GM19351 (cell line): ENCODE results near the gene ELF3.
"Not testable (repeated sequence)": the region's sequence is repeated elsewhere in the genome, so short reads cannot be mapped to it uniquely, and the experiment has no call there.

Source experiments
- ATAC-seq: cut with Tn5 transposase; IDR thresholded peaks from one replicate; pipeline ENCODE4 v1.9.1; 2021; ENCODE audit warnings: mild to moderate bottlenecking, moderate library complexity; ENCODE audit not compliant: unreplicated experiment

Gene ELF3

GRCh38 chr1:202007805-202008489, 2.4 kb upstream of the ELF3 start:
- ATAC-seq = no peak

- peak; percentile 50 for ATAC-seq
These were observed 834 bp upstream of the ELF3 start for GRCh38 chr1:202009326-202010179.

DNA sequence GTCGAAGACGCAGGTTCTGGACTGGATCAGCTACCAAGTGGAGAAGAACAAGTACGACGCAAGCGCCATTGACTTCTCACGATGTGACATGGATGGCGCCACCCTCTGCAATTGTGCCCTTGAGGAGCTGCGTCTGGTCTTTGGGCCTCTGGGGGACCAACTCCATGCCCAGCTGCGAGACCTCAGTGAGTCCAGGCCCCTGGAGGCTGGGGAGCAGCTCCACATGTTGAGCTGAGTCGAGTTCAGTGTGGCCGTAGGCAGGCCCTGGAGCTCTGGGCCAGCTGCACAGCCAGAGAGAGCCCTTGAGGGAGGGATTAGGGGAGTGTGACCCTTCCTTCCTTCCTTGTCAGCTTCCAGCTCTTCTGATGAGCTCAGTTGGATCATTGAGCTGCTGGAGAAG, 1.6 kb downstream of the ELF3 start:
- ATAC-seq = no peak

- ATAC-seq = no peak
These were observed 2.4 kb downstream of the ELF3 start for GRCh38 chr1:202012544-202013478.

DNA sequence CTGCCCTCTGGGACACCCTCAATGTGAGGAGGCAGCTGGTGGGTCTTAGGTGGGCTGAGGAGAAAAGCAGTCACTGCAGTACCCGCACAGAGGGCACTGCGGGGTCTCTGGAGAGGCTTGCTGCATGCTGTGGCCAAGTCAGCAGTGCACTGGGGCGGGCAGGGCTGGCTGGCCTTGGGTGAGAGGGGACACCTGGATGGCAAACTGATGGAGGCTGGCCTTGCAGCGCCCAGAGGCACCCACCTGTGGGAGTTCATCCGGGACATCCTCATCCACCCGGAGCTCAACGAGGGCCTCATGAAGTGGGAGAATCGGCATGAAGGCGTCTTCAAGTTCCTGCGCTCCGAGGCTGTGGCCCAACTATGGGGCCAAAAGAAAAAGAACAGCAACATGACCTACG, 3.2 kb downstream of the ELF3 start:
- no peak for ATAC-seq

DNA sequence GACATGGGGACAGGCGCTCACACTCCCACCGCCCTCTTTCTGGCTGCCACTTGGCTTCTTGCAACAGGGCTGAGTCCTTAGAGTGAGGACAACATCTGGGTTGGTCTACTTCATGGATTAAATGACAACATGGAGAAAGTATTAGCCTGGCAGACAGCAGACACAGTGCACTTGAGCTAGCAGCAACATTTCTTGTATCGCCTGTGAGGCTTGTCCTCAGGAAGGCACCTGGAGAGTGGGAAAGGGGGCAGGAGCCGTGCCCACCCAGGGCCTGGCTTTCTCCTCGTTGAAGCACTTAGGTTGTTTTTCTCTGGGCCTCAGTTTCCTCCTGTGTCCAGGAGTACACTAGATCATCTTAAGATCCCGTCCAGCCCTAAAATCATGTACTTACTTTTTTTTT, 3.7 kb downstream of the ELF3 start:
- ATAC-seq = no peak

DNA sequence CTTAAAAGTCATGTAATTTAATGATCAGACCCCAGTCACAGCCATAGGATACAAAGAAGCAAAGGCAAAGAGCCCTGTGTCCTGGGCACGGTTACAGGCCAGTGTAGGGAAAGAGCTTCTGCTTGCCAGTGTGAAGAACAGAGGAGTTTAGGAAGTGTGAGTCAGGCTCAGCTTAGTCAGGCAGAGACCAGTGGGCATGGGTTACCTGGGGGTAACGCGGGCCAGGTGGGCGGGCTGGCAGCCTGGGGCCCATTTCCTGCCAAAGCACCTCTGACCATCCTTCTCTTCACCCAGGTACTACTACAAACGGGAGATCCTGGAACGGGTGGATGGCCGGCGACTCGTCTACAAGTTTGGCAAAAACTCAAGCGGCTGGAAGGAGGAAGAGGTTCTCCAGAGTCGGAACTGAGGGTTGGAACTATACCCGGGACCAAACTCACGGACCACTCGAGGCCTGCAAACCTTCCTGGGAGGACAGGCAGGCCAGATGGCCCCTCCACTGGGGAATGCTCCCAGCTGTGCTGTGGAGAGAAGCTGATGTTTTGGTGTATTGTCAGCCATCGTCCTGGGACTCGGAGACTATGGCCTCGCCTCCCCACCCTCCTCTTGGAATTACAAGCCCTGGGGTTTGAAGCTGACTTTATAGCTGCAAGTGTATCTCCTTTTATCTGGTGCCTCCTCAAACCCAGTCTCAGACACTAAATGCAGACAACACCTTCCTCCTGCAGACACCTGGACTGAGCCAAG, 4.7 kb downstream of the ELF3 start:
- no peak for ATAC-seq

DNA sequence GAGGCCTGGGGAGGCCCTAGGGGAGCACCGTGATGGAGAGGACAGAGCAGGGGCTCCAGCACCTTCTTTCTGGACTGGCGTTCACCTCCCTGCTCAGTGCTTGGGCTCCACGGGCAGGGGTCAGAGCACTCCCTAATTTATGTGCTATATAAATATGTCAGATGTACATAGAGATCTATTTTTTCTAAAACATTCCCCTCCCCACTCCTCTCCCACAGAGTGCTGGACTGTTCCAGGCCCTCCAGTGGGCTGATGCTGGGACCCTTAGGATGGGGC, 5.2 kb downstream of the ELF3 start:
- ATAC-seq = no peak

GRCh38 chr1:202016022-202016810, 5.8 kb downstream of the ELF3 start:
- ATAC-seq = no peak

GRCh38 chr1:202016811-202017748, 6.7 kb downstream of the ELF3 start:
- no peak for ATAC-seq

DNA sequence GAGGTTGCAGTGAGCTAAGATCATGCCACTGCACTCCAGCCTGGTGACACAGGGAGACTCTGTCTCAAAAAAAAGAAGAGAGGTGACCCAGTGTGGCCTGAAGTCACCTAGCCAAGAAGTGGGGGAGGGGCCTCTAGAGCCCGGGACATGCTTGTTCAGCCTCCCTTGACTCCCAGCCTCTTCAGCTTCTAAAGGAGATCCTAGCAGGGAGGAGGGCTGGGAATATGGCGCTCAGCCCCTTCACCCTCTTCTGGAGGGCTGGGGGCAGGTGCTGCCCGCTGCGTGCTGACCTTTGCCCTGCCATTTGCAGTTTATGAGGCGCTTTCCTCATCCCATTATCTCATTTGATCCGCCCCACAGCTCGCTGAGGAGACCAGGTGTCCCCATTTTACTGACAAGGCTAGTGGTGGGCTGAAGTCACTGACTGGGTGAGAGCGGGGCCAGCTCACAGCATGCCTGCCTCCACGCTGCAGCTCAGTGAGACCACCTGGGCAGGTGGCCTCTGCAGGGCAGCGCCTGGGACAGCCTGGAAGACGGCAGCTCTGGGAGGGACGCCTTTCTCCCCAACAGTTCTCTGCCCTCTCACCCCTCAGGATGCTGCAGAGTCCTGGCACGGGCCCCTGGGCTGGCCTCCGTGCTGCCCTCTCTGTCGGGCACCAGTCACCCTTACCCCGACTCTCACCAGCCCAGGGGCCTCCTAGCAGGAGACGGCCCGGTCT, 7.5 kb downstream of the ELF3 start:
- ATAC-seq = no peak

DNA sequence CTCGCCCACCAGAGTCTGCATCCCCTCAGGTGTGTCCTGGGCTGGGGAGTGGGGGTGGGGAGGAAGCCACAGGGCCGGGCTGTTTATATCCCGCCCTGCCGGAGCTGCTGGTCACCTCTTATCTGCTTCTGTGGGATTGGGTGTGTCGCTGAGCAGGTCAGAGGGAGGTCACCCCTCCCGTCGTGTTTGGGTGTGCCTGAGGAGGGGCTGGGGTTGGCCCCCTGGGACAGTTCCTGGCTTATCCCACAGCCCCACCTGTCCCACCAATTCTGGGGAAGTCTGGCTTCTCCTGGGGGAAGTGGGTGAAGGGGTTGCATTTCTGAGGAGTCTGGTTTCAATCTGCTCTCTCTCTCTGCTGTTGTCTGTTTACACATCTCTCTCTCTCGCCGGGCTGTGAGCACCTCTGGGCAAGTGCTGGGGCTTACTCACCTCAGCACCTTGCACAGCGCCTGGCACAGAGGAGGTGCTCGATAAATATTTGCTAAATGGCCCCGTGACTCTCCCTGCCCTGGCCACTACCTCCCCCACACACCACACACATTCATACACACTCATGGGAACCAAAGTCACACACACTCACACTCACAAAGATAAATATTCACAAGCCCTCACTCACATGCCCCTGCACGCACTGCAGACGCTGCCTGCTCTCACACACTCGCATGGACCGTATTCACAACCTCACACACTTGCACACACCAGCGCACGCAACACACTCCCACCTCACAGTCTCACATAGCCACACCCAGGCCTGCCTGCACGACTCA, 8.3 kb downstream of the ELF3 start:
- ATAC-seq = no peak

GRCh38 chr1:202019235-202019558, 8.8 kb downstream of the ELF3 start:
- ATAC-seq = not testable (repeated sequence)

- no peak for ATAC-seq
These were observed 12.6 kb downstream of the ELF3 start for GRCh38 chr1:202023001-202023433.

DNA sequence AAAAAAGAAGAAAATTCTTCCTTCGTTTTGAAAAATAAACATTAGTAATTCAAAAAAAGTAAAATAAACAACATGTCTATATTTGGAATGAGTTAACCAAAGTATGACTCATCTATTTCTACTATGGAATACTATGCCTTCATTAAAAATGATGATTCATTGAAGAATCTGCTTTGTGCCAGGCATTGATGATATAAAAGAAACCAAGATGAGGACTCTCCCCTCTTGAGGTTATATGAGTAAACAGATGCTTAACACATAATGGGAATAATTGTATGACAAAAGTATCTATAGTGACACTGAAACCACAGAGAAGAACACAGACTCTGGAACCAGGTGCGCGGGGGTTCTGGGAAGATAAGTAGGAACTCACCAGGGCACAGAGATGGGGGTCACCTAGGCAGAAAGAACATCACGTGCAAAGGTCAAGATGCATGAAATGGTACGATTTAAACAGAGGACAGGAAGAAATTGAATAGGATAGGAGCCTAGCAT, 18.8 kb downstream of the ELF3 start:
- ATAC-seq = no peak

DNA sequence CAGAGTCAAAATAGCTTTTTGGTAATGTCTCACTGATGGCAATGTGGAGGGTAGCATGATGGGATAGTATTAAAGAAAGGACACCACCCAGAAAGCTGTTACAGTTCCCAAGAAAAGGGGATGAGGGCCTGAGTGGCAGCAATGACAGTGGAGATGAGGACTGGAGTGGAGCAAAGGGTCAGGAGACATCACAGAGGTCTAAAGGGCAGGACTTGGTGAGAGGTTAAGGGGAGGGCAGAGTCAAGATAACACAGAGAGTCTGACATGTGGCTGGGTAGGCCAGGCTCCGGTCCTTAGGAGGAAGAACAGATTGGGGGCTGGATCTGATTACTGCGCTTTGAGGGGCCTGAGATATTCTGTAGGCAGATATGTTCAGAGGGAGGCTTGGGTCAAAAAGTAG, 19.3 kb downstream of the ELF3 start:
- ATAC-seq = no peak

GRCh38 chr1:202031796-202032195, 21.4 kb downstream of the ELF3 start:
- ATAC-seq = no peak
